GM18526 (cell line): ENCODE results near the gene SMCHD1.

ENCODE experiments used
- POLR2A ChIP-seq: IDR thresholded peaks from 3 replicates; pipeline ENCODE4 v1.6.1; 2011; ENCODE audit not compliant: insufficient read length; ENCODE audit errors: extremely low read depth

SMCHD1 gene

DNA sequence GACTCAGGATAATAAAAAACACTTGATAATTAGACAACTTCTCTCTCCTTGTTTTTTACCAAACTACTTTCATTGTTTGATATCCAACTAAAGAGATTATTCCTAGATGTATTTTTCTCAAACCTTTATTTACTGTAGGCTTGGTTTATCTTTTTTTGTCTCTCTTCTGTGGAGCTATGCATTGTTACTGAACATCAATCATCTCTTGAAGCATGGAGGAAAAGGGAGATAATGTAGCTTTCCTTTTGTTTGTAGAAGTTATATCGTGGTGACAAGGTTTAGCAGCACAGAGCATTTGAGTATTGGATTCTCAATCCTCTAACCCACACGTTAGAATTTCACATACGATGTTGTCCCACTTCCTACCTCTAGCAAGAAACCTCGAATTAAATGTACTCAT is 41.7 kb downstream of the SMCHD1 start:
- no peak for TF ChIP-seq POLR2A

GRCh38 chr18:2699001-2699400 is 43.5 kb downstream of the SMCHD1 start:
- TF ChIP-seq POLR2A = no peak

GRCh38 chr18:2704541-2704940 is 49.0 kb downstream of the SMCHD1 start:
- no peak for TF ChIP-seq POLR2A

- TF ChIP-seq POLR2A = no peak
Measured at GRCh38 chr18:2706903-2707302, 51.4 kb downstream of the SMCHD1 start.

DNA sequence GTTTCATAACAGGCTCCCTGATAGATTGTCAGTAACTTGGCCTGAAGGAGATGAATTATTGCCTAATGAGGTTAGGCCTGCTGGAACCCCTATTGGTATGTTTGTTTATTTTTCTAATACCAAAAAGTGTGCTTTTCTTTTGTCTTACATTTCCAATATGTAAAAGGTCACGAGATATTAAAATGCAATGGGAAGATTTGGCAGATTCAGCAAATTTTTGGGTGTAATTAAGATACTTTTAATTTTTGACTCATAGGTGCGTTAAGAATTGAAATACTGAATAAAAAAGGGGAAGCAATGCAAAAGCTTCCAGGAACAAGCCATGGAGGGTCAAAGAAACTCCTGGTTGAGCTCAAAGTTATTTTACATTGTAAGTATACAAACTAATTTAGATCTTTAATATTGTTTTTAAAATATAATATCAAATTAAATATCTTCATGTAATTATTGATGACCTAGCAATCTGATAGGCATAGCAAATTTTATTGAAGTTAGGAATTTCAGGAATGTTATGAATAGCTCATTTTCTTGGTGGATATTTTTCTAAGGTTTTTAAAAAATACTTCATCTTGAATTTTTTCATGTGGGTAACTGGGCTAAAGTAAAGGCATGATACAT is 52.1 kb downstream of the SMCHD1 start:
- TF ChIP-seq POLR2A = no peak

DNA sequence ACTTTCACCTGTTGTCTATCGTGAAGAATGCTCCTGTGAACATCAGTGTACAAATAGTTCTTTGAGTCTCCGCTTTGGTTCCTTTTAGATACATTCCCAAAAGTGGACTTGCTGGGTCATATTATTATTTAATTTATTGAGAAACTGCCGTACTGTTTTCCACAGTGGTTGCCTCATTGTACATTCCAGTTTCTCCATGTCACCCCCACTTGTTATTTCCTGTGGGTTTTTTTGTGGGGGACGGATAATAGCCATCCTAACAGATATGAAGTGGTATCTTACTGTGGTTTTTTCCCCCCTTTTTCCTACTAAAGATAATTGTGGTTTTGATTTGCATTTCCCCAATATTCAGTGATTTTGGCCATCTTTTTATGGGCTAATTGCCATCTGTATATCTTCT is 53.8 kb downstream of the SMCHD1 start:
- TF ChIP-seq POLR2A = no peak

DNA sequence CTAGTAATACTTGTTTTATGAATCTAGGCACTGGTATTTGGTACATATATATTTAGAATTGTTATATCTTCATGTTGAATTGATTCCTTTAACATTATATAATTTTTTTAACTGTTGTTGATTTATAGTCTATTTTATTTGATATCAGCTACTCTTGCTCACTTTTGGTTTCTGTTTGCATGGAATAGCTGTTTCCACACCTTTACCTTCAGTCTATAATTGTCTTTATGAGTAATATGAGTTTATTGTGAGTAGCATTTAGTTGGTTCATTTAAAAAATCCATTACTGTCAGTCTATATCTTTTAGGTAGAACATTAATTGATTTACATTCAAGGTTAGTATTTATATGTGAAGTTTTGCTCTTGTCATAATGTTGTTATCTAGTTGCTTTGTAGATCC is 58.6 kb downstream of the SMCHD1 start:
- no peak for TF ChIP-seq POLR2A

DNA sequence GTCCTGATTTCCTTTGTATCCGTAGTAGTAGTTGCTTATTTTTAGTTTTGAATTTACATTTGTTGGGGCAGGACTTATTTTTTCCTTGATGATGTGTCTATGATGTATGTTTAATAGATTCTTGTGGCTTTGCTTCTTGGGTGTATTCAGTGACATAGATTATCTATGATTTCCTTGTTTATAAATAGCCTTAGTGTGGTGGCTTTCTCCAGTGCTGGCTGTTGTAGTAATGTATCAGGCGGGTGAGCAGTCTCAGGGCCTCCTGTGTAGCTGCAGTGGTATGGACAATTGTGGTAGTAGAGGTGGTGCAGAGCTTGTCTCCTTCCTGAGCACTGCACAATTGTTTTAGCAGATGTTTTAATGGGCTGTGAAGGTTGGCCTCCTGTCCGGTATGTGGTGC is 60.5 kb downstream of the SMCHD1 start:
- TF ChIP-seq POLR2A = no peak

DNA sequence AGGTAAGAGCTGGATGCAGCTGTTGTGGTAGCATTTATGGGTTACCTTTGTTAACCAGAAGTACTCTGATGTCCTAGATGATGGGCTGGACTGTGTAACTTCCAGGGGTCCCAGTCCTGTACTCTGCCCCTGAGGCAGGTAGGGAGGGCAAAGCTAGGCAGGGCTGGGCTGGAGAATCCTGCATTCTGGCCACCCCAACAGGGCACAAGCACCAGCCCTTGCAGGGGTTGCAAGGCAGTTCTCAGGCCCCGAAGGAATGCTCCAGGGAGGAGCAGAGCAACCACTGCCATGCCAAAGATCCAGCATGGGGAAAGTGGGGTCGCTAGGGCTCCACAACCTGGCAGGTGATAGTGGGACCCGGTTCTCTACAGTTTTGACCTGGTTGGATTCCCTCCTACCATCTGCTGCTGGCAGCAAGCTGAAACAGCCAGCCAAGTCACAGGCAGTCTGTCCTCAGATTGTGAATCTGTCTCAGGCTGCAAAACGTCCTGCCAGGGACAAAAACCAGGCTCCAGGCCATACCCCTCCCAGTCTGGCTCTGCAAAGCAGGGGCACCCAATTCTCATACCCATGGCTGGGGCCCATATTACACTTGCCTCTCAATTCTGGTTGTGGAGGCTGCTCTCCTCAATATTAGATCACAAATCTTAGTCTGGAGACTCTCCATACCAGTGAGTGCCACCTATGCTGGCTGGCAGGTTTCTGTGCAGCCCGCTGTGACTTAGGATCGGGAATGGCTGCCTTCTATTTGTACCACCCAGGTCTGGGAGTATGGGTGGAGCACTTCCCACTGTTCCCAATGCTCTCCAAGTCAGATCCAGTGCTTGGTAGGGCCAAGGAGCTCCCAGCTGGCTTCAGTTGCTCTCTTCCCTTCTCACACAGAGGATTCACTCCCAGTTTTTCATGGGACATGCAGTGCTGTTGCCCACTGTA is 61.1 kb downstream of the SMCHD1 start:
- TF ChIP-seq POLR2A = no peak

DNA sequence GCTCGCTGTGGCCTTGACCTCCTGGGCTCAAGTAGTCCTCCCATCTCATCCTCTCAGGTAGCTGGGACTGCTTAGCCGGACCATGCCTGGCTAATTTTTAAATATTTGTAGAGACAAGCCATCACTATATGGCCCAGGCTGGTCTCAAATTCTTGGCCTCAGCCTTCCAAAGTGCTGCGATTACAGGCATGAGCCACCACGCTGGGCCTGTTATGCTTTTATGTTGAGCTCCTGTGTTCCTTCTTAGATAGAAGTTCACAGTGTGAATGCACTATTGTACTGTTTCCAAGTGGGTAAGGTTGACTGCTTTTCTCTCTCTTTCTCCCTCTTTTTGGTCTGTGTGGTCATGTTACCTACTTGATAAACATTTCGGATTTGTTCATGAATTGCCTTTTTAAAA is 61.9 kb downstream of the SMCHD1 start:
- no peak for TF ChIP-seq POLR2A

GRCh38 chr18:2719040-2719439 is 63.5 kb downstream of the SMCHD1 start:
- TF ChIP-seq POLR2A = no peak

GRCh38 chr18:2723207-2723606 is 67.7 kb downstream of the SMCHD1 start:
- TF ChIP-seq POLR2A = no peak

DNA sequence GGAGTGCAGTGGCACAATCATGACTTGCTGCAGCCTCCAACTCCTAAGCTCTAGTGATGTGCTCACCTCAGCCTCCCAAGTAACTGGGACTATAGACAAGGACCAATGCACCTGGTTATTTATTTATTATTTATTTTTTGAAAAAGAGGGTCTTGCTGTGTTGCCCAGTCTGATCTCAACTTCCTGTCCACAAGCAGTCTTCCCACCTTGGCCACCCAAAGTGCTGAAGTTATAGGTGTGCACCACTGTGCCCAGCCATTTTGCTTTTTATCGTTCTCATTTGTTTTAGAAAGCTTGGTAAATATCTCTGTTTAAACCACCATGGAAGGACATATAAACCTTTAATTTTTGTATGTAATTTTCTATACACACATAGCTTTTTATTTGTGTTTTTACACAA is 74.2 kb downstream of the SMCHD1 start:
- no peak for TF ChIP-seq POLR2A

DNA sequence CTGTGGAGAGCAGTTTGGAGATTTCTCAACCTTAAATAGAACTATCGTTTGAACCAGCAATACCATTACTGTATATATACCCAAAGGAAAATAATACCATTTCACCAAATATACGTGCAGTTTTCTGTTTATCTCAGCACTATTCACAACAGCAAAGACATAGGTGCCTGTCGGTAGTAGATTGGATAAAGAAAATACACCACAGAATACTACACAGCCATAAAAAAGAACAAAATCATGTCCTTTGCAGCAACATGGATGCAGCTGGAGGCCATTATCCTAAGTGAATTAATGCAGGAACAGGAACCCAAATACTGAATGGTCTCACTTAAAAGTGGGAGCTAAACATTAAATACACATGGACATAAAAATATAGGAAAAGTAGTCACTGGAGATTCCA is 81.3 kb downstream of the SMCHD1 start:
- no peak for TF ChIP-seq POLR2A

DNA sequence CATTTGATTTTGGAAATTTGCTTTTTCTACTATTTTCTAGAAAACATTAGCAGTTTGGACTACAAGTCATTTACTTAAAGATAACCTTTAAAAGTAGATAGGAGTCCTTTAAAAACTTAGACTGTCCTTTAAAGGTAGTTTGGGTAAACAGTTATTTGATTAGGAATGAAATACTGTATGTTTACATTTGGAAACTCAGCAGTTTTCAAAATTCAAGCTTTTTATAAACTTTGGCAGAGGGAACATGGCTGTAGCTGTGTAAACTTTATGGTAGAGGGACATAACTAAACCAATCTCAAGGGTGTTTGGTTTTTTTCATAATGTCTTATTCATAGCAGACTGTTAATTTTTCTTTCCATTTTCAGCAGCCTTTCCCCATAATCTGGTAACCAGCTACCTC is 90.7 kb downstream of the SMCHD1 start:
- TF ChIP-seq POLR2A = no peak

DNA sequence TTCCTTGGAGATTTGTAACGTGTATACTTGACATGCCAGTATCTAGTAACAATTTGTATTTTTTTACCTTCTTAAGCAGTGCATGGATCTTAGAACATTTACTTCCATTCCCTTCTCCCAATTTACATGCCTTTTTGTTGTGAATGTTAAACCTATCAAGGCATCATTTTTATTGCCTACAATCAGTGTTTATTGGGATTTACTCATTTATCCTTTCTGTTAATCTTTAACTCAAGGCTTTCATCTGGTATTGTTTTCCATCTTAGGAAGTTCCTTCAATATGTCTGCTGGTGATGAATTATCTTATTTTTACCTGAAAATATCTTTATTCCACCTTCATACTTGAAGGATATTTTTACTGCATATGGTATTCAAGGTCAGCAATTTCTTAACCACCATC is 102.8 kb downstream of the SMCHD1 start:
- no peak for TF ChIP-seq POLR2A

DNA sequence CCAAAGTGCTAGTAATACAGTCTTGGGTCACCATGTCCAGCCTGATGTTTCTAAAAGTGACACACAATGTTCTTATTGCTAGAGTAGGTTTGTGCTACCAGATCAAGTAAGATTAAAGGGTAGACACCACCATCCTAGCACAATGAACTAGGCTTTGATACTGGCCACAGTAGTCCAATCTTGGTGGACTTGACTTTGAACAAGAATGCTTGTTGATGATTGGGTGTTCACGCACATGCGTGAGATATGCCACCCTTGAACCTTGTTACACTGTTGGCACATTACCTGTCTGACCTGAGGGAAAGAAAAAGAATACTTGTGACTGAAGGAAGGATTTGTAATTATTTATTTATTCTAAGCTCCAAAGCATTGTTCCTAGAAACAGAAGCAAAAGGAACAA is 119.1 kb downstream of the SMCHD1 start:
- TF ChIP-seq POLR2A = no peak
